HG03066 (cell line): ENCODE measurements around the gene SHQ1.
"Not testable (repeated sequence)": the region's sequence is repeated elsewhere in the genome, so short reads cannot be mapped to it uniquely, and the experiment has no call there.

Experiments used
- ATAC-seq: cut with Tn5 transposase; IDR thresholded peaks from one replicate; pipeline ENCODE4 v1.9.1; 2021; ENCODE audit warnings: low read depth; ENCODE audit not compliant: unreplicated experiment

SHQ1 gene

GRCh38 chr3:72724070-72724469 is 124.2 kb downstream of the SHQ1 start:
- ATAC-seq, result no peak

- ATAC-seq, result no peak
Measured at GRCh38 chr3:72722930-72723726, 125.1 kb downstream of the SHQ1 start.

DNA sequence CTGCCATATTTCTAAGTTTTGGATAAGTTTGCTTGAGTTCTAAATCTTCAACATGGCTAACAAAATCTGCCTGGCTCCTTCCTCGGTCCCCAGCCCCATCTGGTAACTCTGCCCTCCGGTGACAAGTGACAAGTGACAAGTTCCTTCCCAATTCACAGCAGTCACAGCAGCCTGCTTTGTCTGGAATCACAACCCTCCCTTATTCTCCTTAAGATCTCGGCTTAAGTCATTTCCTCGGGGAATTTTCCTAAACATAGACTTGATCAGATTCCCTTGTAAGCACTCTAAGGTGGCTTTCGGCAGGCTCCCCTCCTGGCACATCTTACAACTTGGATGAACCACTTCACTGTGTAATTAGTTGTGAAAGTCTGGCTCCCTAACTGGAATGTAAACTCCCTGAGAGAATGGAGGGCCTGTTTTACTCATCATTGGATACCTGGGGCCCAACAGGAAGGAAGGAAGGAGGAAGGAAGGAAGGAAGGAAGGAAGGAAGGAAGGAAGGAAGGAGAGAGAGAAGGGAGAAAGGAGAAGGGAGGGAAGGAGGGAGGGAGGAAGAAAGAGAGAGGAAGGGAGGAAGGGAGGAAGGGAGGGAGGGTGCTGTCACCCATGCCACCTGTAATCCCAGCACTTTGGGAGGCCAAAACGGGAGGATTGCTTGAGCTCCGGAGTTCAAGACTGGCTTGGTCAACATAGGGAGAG is 126.4 kb downstream of the SHQ1 start:
- no peak for ATAC-seq

DNA sequence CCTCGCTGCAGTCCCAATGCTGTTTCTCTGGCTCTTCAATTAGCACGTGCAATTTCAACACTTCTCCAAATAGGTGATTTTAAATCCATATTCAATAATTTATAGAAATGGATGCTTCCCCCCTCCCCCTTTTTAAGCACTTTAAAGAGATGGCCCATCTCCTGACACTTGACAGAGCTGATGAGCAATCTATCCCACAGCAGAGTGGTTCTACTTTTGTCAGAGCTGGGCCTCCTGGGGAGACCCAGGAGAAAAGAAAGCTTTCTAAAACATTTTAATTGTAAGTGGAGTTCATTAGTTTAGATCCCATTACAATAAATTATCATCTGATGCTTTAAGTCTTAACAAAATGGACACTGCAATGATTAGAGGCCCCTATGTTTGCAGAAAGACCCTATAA is 127.7 kb downstream of the SHQ1 start:
- no peak for ATAC-seq

DNA sequence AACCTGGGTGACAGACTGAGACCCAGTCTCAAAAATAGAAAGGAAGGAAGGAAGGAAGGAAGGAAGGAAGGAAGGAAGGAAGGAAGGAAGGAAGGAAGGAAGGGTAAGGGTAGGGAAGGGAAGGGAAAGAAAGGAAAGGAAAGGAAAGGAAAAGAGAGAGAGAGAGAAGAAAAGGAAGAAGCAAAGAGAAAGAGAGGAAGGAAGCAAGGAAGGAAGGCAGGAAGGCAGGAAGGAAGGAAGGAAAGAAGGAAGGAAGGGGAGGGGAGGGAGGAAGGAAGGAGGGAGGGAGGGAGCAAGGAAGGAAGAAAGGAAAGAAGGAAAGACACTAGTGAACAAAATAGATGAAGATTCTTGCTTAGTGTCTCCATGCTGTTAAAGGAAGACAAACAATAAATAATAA is 129.1 kb downstream of the SHQ1 start:
- ATAC-seq, result no peak

DNA sequence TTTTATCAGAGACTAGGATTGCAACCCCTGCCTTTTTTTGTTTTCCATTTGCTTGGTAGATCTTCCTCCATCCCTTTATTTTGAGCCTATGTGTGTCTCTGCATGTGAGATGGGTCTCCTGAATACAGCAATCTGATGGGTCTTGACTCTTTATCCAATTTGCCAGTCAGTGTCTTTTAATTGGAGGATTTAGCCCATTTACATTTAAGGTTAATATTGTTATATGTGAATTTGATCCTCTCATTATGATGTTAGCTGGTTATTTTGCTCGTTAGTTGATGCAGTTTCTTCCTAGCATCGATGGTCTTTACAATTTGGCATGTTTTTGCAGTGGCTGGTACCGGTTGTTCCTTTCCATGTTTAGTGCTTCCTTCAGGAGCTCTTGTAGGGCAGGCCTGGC is 134.1 kb downstream of the SHQ1 start:
- ATAC-seq, result not testable (repeated sequence)

DNA sequence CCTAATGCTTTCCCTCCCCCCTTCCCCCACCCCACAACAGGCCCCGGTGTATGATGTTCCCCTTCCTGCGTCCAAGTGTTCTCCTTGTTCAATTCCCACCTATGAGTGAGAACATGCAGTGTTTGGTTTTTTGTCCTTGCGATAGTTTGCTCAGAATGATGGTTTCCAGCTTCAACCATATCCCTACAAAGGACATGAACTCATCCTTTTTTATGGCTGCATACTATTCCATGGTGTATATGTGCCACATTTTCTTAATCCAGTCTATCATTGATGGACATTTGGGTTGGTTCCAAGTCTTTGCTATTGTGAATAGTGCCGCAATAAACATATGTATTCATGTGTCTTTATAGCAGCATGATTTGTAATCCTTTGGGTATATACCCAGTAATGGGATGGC is 137.8 kb downstream of the SHQ1 start:
- not testable (repeated sequence) for ATAC-seq

- ATAC-seq, result no peak
Measured at GRCh38 chr3:72708441-72708840, 139.8 kb downstream of the SHQ1 start.

DNA sequence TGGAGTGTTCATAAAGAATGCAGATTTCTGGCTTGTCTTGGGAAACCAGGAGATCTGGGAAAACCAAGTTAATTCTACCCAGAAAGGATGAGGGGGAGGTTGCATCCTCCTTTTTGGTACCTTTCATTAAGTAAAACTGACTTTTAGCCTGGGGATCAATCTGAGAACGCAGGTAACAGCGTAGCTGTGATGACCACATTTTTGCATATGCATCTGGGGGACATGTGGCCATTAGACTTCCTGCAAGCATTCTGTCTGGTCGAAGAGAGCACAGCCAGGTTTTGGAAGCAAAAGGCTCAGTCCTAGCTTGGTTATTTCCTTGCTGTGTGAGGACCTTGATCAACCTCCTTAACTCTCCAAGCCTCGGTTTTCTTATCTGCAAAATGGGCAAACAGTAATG is 145.2 kb downstream of the SHQ1 start:
- ATAC-seq, result no peak

DNA sequence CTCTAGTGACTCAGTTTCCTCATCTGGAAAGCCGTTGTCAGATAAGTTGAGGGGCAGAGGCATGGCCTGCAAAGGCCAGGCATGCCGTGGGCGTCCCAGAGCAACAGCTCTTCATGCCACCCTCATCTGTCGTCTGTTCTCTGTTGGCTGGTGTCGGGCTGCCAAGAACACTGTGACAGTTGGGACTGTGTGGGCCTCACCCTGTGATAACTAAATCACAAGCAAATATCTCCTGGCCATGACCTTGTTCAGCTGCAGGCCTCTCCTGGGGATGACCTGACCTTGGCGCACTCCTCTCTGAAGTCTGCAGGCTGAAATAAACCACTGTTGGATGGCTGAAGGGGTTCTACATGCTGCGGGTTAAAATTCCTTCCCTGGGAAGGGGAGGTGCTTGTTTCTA is 145.9 kb downstream of the SHQ1 start:
- ATAC-seq, result no peak

- ATAC-seq, result no peak
Measured at GRCh38 chr3:72700106-72700505, 148.1 kb downstream of the SHQ1 start.

DNA sequence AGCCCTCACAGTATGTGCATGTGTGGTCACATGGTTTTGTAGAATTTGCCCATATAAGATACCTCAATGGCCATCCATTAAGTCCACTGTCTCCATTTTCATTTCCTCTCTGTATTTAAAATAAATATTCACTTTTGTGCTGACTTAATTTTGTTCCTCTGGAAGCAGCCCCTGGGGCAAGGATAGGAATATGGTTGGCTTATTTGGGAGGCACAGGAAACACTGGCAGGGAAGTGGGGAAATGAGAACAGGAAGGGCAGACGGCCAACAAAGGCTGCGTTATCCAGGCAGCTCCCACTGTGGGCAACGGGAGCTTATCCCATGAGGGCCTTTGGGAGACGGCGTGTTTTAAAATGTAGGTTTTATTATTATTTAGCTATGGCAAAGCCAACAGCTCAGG is 148.6 kb downstream of the SHQ1 start:
- ATAC-seq, result no peak
